Heart left ventricle (tissue), 16 donors: Measurements from ENCODE around the gene TJP3. TPM values are rescaled to one million over a fixed set of nuclear protein-coding genes. Genes with fewer than 3 reads are reported as not detected.
"Not testable (repeated sequence)": the region's sequence is repeated elsewhere in the genome, so short reads cannot be mapped to it uniquely, and the experiment has no call there.

Experiments used
- ATAC-seq, 4 donors: fragments of 200-7000 bp; cut with Tn5 transposase; one replicate each; pipeline ENCODE4 v1.9.1; 2020 to 2022; ENCODE audit warnings: moderate library complexity in 4 of 4, mild to moderate bottlenecking in 3 of 4, moderate number of reproducible peaks in 1 of 4
- DNase-seq, 5 donors: peaks; one replicate each; pipeline ENCODE4 v3.0.0-alpha.2; 2020
- H3K27ac ChIP-seq, 12 donors: fragments of 200-600 bp; sonication (generic) in 4 of 12; one replicate each; pipeline versions ENCODE4 v1.5.0 to v1.8.0; 2016 to 2022; ENCODE audit warnings: mild to moderate bottlenecking in 2 of 12
- H3K27me3 ChIP-seq, 9 donors: fragments of 200-600 bp; sonication (generic) in 2 of 9; one replicate each; pipeline versions ENCODE4 v1.5.1 to v1.8.0; 2016 to 2022; ENCODE audit warnings: mild to moderate bottlenecking in 3 of 9
- H3K36me3 ChIP-seq, 9 donors: fragments of 200-600 bp; sonication (generic) in 2 of 9; one replicate each; pipeline versions ENCODE4 v1.5.0 to v1.8.0; 2018 to 2022; ENCODE audit warnings: mild to moderate bottlenecking in 2 of 9
- H3K4me1 ChIP-seq, 12 donors: fragments of 200-600 bp; sonication (generic) in 4 of 12; one replicate each; pipeline versions ENCODE4 v1.5.0 to v1.8.0; 2016 to 2022; ENCODE audit warnings: mild to moderate bottlenecking in 3 of 12
- H3K4me3 ChIP-seq, 12 donors: fragments of 200-600 bp; sonication (generic) in 4 of 12; one replicate each; pipeline versions ENCODE4 v1.5.0 to v1.8.0; 2017 to 2022; ENCODE audit warnings: mild to moderate bottlenecking in 9 of 12, moderate library complexity in 4 of 12
- H3K9me3 ChIP-seq, 12 donors: fragments of 200-600 bp; sonication (generic) in 4 of 12; one replicate each; pipeline versions ENCODE4 v1.5.0 to v1.8.0; 2016 to 2022; ENCODE audit warnings: mild to moderate bottlenecking in 1 of 12
- POLR2A ChIP-seq, 2 donors: fragments of 450-650 bp; IDR thresholded peaks; one replicate each; pipeline ENCODE4 v1.6.1; 2017; ENCODE audit warnings: antibody characterized with exemption in 2 of 2, mild to moderate bottlenecking in 2 of 2, moderate library complexity in 2 of 2
- WGBS, 4 donors: extraction: QIAGEN DNeasy Blood & Tissue Kit in 2 of 4; methylation state at CpG; one replicate each; pipeline versions ENCODE4 v1.1.5 to v1.1.7; 2013 to 2018; 5-methylcytosine and 5-hydroxymethylcytosine counted together
- intact Hi-C, 10 donors: fragments of 100-400 bp; cut with DNase I; formaldehyde crosslinking; loops; one replicate each; pipeline versions ENCODE4 v1.11.1 to v1.14.2; 2022
- polyA plus RNA-seq, 2 donors: library from polyadenylated mRNA; stranded (reverse); fragments of 200-250 nt; gene quantifications; one replicate each; pipeline ENCODE4 v1.2.3, GENCODE V29; 2013
- total RNA-seq, 9 donors: library from RNA; depleted of rRNA in 2 of 9; stranded (reverse); fragments of >200 nt in 2 of 9; fragmentation: NEBNext Ultra II Directional in 3 of 9; extraction: Animal tissue kit (Norgen Biotek cat#: 25700) in 3 of 9; gene quantifications; one replicate each; pipeline versions ENCODE4 v1.1.0 to v1.2.4, GENCODE V29; 2016 to 2023
- TF ChIP-seq, protein P1 (sequence below), 12 donors: fragments of 200-600 bp; sonication (generic) in 4 of 12; IDR thresholded peaks; one replicate each; pipeline versions ENCODE4 v1.5.0 to v1.8.0; 2018 to 2022; ENCODE audit warnings: antibody characterized with exemption in 12 of 12, mild to moderate bottlenecking in 5 of 12
- donor health status: ischemic (EF 13 %, LVEDD 7.1; RV severe dilation, severe dysfunction).
- donor health status: healthy with polysubstance abuse.
- donor health status: DM: no; HTN: yes; CAD: no.
- donor health status: DM: no; HTN: no; CAD: no.
- donor health status: ischemic (EF 25% LVEDD 6.9; RV normal size, moderate dysfunction).
- donor health status: ischemic (EF 25% LVEDD 5.7; RV mildly dilated, moderate dysfunction).
- donor health status: healthy.
- donor health status: DM: yes; HTN: yes; CAD: no.
- donor health status: ischemic (EF 35%, LVEDD 5.7; RV mildly dilated, moderate dysfunction).
- donor health status: nonischemic (EF 11% LVEDD 7.7; RV severe dilation, severe dysfunction).
- donor health status: DM: yes; HTN: yes; CAD: no.
- donor health status: PGD.
- donor health status: ischemic (EF 29% LVEDD 5.4; RV normal size, mild dysfunction).
- donor health status: nonischemic (EF 23%, LVEDD 6.1; RV moderate dilation, normal function).

Gene TJP3
- total and polyA plus RNA-seq, 11 donors, result 0.06 to 0.48 (median 0.41) TPM; not detected in 8

DNA sequence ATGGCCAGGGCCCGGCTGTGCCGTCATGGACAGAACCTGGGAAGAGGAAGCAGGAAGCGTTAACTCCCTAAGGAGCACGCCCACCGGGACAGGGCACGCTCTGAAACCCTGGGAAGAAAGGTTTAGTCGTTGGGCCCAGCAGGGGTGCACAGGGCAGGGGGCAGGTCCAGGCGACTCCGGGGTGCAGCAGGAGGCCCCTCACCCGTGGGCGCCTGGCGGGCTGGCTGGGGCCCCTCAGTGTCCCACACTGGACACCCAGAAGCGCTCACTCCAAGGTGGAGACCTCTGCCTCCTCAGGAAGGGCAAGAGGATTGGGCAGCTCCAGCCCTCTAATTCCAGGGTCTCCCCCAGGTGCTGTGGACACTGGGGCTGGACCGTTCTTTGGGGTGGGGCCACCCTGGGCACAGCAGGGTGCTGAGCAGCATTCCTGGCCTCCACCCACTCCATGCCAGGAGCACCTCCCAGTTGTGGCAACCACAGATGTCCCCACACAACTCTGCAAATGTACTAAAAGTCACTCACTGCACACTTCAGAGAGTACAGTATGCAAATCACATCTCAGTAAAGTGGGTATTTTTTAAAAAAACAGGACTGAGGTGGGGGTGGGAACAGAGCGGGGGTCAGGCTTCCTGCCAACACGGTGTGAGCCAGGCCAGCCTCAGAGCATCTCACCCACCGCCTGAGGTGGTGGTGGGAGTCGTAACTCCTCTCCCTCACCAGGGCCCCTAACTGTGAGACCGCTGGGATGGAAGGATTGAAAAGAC is 43.1 kb upstream of the TJP3 start:
- DNase-seq (no peak), ATAC-seq (no peak)
- TF ChIP-seq POLR2A (IDR thresholded peaks at IDR 0.05), result no peak
- TF ChIP-seq, protein P1, sequence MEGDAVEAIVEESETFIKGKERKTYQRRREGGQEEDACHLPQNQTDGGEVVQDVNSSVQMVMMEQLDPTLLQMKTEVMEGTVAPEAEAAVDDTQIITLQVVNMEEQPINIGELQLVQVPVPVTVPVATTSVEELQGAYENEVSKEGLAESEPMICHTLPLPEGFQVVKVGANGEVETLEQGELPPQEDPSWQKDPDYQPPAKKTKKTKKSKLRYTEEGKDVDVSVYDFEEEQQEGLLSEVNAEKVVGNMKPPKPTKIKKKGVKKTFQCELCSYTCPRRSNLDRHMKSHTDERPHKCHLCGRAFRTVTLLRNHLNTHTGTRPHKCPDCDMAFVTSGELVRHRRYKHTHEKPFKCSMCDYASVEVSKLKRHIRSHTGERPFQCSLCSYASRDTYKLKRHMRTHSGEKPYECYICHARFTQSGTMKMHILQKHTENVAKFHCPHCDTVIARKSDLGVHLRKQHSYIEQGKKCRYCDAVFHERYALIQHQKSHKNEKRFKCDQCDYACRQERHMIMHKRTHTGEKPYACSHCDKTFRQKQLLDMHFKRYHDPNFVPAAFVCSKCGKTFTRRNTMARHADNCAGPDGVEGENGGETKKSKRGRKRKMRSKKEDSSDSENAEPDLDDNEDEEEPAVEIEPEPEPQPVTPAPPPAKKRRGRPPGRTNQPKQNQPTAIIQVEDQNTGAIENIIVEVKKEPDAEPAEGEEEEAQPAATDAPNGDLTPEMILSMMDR (IDR thresholded peaks at IDR 0.05), result no peak
- Histone ChIP-seq H3K4me1 (peaks cover 0 to 45% (median 28%) of the 10 kb centered on the region in 12 donors), H3K27ac (peak overlapping the region in 3 of 12 donors; percentile 1 to 51 (median 42)), H3K36me3 (peaks cover 0 to 58% (median 48%) of the 10 kb centered on the region in 9 donors), H3K27me3 (no peaks in the 10 kb centered on the region), H3K4me3 (no peak overlapping the region), H3K9me3 (no peaks in the 10 kb centered on the region)
- intact Hi-C loops, result loop anchor here in 7 of 10 donors (2.0 to 10.0 kb wide), 5 partner anchors 36 to 540 kb away; partner anchors contain the start of genes EEF2 (in 1 of the 7) and PIP5K1C (in 1 of the 7)
- 73 to 83% (median 76%) methylated on average over 17 to 19 of the region's 19 CpGs for WGBS, 4 donors

DNA sequence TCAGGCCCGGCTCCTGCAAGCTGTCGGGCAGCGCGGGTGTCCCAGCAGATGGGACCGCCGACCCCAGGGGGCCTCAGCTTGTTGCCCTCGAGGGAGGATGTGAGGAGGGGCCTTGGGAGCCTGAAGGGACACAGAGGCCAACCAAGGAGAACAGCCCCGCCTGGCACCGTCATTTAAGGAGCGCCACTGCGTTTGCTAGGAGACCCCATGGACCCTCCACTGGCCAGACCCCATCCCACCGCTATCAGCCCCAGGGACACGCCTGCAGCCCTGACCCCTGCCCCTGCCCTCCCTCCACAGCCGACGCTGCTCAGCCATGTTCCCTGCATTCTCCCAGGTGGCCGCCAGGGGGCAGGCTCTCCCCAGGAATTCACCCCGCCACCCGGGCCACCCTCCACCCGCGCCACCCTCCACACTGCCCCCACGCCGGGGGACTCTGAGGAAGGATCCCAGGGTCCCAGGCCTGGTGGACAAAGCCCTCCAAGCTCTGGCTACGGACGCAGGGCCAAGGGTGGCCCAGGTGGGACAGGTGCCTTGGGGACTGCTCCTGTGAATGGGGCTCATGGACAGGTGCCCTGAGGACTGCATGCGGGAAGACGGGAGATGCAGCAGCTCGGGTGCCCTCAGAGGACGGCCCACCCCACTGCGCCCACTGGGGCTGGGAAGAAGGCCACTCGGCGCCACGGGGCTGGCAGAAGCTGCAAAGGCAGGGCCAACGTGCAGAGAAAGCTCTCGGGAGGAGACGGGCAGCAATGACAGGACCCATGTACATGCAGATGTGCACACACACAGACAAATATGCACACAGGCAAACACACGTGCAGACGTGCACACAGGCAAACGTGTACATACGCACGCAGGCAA is 42.3 kb upstream of the TJP3 start:
- Histone ChIP-seq H3K27ac (peak overlapping the region in 3 of 12 donors; percentile 1 to 51 (median 42)), H3K9me3 (no peaks in the 10 kb centered on the region), H3K36me3 (peaks cover 0 to 49% (median 40%) of the 10 kb centered on the region in 9 donors), H3K27me3 (no peaks in the 10 kb centered on the region), H3K4me1 (peaks cover 0 to 54% (median 36%) of the 10 kb centered on the region in 12 donors), H3K4me3 (no peak overlapping the region)
- intact Hi-C loops, result loop anchor here in 8 of 10 donors (1.0 to 10.0 kb wide), 7 partner anchors 33 to 539 kb away; partner anchors contain the start of genes PIP5K1C (in 7 of the 8) and EEF2 (in 1 of the 8)
- 40 to 56% (median 47%) methylated on average over 25 to 40 of the region's 40 CpGs for WGBS, 4 donors
- TF ChIP-seq, protein P1 (IDR thresholded peaks at IDR 0.05), result peak; percentile 82 to 98 (median 96)
- no peak for TF ChIP-seq POLR2A (IDR thresholded peaks at IDR 0.05)
- DNase-seq, result peak; percentile 65 to 89 (median 69)
- peak in 3 of 4 donors; percentile 29 to 58 (median 38) for ATAC-seq

DNA sequence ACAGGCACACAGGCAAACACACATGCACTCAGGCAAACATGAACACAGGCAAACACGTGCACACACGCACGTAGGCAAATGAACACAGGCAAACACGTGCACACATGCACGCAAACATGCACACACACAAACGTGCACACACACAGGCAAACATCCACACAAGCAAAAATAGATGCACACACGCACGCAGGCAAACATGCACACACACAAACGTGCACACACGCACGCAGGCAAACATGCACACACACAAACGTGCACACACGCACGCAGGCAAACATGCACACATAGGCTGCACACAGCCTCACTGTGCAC is 41.7 kb upstream of the TJP3 start:
- not testable (repeated sequence) for H3K27me3 ChIP-seq, ATAC-seq, H3K4me3 ChIP-seq, H3K9me3 ChIP-seq, DNase-seq, H3K27ac ChIP-seq
- H3K36me3 ChIP-seq, result peaks cover 0 to 43% (median 35%) of the 10 kb centered on the region in 9 donors
- H3K4me1 ChIP-seq, result peaks cover 0 to 59% (median 42%) of the 10 kb centered on the region in 12 donors
- intact Hi-C loops, result loop anchor here in 8 of 10 donors (1.0 to 10.0 kb wide), 7 partner anchors 32 to 538 kb away; partner anchors contain the start of genes PIP5K1C (in 6 of the 8) and EEF2 (in 1 of the 8)
- WGBS, 4 donors, result 84 to 93% (median 90%) methylated on average over 14 of the region's 14 CpGs

DNA sequence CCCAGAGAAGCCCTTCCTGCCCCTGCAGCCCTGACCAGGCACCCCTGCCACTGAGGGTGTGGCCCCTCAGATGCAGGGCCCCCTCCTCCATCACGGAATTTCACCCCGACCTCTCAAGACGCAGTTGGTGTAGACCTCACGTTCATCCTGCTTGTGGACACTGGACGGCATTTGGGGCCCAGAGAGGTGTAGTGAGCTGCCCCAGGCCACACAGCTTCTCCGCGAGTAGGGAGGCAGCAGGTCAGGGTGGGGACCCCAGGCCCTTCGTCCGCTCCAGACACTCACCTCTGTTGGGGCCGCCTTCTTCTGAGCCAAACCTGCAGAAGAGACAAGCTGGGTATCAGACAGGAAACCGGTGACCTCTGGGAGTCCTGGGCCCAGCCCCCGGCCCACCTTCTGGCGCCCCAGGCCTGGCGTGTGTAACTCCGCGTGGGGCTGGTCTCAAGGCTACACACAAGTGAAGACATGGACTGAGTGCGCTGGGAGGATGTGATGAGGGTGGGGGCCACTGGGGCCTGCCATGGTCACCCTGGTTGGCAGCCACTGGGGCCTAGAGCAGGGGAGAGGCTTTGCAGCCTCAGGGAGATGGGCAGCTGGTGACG is 41.0 kb upstream of the TJP3 start:
- H3K4me1 ChIP-seq, result peaks cover 0 to 66% (median 48%) of the 10 kb centered on the region in 12 donors
- peaks cover 0 to 38% (median 29%) of the 10 kb centered on the region in 9 donors for H3K36me3 ChIP-seq
- DNase-seq, result no peak
- no peak for ATAC-seq
- H3K27ac ChIP-seq, result peak overlapping the region in 5 of 12 donors; percentile 97 to 100 (median 99)
- intact Hi-C loops, result loop anchor here in 8 of 10 donors (2.0 to 10.0 kb wide), 6 partner anchors 32 to 538 kb away; partner anchors contain the start of genes PIP5K1C (in 3 of the 8) and EEF2 (in 1 of the 8)
- H3K4me3 ChIP-seq, result no peak overlapping the region
- H3K9me3 ChIP-seq, result no peaks in the 10 kb centered on the region
- no peaks in the 10 kb centered on the region for H3K27me3 ChIP-seq
- TF ChIP-seq, protein P1 (IDR thresholded peaks at IDR 0.05), result no peak
- TF ChIP-seq POLR2A (IDR thresholded peaks at IDR 0.05), result no peak
- 86 to 90% (median 87%) methylated on average over 6 to 18 of the region's 18 CpGs for WGBS, 4 donors
